ENCODE data around the gene FRAS1.
"Not testable (repeated sequence)": the region's sequence is repeated elsewhere in the genome, so short reads cannot be mapped to it uniquely, and the experiment has no call there.

The FRAS1 gene

DNA sequence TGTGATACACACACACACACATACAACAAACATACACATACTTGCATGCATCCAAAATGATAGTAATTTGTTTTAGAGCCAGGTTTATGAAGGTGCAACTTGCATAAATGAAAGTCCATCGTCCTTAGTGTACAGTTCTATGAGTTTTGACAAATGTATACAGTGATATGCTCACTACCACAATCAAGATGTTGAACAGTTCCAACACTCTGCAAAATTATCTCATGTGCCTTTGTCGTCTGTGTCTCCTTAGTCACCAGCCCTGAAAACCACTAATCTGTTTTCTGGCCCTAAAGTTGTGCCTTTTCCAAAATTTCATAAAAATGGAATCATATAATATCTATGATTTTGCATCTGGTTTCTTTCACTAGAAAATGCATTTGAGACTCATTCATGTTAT, 426.7 kb downstream of the FRAS1 start:
- no peak for DNase-seq (ENCODE audit: extremely low spot score)
- POLR2A ChIA-PET: no interaction called here
- TF ChIP-seq, protein P1, sequence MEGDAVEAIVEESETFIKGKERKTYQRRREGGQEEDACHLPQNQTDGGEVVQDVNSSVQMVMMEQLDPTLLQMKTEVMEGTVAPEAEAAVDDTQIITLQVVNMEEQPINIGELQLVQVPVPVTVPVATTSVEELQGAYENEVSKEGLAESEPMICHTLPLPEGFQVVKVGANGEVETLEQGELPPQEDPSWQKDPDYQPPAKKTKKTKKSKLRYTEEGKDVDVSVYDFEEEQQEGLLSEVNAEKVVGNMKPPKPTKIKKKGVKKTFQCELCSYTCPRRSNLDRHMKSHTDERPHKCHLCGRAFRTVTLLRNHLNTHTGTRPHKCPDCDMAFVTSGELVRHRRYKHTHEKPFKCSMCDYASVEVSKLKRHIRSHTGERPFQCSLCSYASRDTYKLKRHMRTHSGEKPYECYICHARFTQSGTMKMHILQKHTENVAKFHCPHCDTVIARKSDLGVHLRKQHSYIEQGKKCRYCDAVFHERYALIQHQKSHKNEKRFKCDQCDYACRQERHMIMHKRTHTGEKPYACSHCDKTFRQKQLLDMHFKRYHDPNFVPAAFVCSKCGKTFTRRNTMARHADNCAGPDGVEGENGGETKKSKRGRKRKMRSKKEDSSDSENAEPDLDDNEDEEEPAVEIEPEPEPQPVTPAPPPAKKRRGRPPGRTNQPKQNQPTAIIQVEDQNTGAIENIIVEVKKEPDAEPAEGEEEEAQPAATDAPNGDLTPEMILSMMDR (IDR thresholded peaks at IDR 0.05; ENCODE audit: control extremely low read depth, extremely low read depth, low read depth, missing control alignments): no peak
- CTCF ChIA-PET: no interaction called here

DNA sequence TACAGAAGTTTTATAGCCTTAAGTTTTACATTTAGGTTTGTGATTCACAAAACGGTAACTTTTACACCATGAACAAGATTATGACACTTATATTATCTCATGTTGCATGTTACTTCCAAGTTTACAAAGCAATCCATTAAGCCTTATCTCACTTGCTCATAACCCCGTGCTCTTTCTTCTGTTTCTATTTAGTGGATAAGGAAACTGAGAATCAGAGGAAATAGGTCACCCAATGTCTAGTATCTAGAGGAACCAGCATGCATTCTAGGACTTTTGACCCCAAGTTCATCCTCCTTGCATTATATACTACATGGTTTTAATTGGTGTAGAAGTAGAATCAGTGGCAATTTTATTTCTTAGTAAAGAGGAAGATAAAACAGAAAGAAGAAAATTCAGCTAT, 427.5 kb downstream of the FRAS1 start:
- DNase-seq (ENCODE audit: extremely low spot score): no peak
- TF ChIP-seq, protein P1 (IDR thresholded peaks at IDR 0.05; ENCODE audit: control extremely low read depth, extremely low read depth, low read depth, missing control alignments): no peak
- ChIA-PET POLR2A (no interaction called here), CTCF (interaction anchor here (1.4 kb wide), 1 partner anchor 16 kb away, joined by 3 read pairs; no protein-coding TSS in a partner anchor)

DNA sequence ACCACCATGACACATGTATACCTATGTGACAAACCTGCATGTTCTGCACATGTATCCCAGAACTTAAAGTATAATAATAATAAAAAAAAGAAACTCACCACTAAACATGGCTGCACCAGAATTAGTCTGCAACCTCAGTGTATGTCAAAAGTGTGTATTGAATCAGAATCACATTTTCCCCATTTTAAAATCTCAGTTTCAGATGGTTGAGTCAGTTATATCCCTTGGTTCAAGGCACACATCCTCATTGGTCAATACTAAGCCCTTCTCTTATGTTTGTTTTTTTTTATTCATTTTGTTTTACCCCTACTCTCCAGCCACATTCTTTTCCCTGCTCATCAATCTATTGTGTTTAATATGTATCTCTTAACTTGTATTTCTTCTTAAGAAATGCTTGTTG, 436.6 kb downstream of the FRAS1 start:
- TF ChIP-seq, protein P1 (IDR thresholded peaks at IDR 0.05; ENCODE audit: control extremely low read depth, extremely low read depth, low read depth, missing control alignments): no peak
- DNase-seq (ENCODE audit: extremely low spot score): no peak
- ChIA-PET CTCF (no interaction called here), POLR2A (no interaction called here)

DNA sequence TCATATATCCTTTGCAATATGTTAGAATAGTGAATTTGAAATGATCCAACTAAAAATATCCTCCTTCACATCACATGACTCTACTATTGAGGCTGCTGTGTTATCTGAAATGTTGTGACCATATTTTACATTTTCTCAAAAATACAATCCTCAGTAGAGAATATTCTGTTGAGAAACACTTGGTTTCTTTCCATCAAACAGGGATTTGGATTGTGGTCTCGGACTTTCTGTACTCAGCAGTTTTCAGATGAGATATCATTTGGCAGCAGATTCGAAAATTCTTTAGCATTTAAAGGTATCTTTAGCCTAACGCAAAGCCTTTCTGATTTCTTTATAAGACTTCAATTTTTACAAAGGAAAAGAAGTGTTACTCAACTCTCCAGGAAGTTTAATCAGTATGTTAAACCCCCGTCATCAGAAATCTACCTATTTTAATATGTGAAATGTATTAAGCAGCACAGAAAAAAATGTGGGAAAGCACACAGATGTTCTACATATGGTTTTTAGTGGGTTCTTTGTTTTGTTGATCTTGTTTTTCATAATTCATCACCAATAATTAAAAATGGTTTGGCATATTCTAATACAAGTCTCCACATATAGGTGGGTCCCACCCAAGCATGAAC, 439.0 kb downstream of the FRAS1 start:
- TF ChIP-seq, protein P1 (IDR thresholded peaks at IDR 0.05; ENCODE audit: control extremely low read depth, extremely low read depth, low read depth, missing control alignments): no peak
- ChIA-PET CTCF (no interaction called here), POLR2A (no interaction called here)
- no peak for DNase-seq (ENCODE audit: extremely low spot score)

DNA sequence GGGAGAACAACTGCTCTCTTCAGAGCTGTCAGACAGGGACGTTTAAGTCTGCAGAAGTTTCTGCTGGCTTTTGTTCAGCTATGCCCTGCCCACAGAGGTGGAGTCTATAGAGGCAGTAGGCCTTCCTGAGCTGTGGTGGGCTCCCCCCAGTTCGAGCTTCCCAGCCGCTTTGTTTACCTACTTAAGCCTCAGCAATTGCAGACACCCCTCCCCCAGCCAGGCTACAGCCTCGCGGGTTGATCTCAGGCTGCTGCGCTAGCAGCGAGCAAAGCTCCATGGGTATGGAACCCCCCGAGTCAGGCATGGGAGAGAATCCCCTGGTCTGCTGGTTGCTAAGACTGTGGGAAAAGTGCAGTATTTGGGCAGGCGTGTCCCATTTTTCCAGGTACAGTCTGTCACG, 449.1 kb downstream of the FRAS1 start:
- DNase-seq (ENCODE audit: extremely low spot score); CTCF ChIA-PET; POLR2A ChIA-PET: not testable (repeated sequence)

DNA sequence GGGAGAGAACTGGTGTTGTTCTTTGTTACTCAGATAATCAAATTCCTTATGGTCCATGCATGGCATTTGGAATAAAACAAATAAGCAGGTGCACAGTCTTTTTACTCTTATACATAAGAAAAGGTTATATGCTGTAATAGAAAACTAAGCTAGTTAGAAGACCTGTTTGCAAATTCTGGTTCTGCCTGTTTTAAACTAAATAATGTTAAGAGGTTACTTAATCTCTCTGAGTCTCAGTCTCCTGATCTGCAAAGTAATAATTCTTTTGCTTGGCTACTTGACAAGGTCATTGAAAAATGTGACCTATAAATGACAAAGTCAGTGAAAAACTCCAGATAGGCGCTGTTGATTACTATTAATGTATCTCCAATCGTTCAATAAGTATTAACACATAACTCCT, 451.9 kb downstream of the FRAS1 start:
- CTCF ChIA-PET: no interaction called here
- no peak for DNase-seq (ENCODE audit: extremely low spot score)
- POLR2A ChIA-PET: no interaction called here
- TF ChIP-seq, protein P1 (IDR thresholded peaks at IDR 0.05; ENCODE audit: control extremely low read depth, extremely low read depth, low read depth, missing control alignments): no peak

DNA sequence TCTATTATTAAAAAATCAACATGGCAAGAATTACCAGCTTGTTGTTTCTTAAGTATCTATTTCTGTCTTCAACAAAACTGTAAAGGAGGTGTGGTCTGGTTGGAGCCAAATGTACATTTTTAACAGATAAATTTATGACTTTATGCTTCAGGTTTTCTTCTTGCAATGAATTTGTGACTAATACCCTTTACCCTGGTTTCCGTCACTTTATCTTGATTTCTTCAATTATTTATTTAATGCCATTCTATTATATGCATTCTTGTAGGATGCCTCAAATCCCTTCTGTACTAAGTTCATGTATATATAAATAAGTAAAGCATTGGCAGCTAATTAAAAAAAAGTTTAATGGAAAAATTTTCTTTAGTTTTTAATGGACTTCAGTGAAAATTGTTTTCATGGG, 453.0 kb downstream of the FRAS1 start:
- no peak for DNase-seq (ENCODE audit: extremely low spot score)
- CTCF ChIA-PET: no interaction called here
- POLR2A ChIA-PET: no interaction called here
- TF ChIP-seq, protein P1 (IDR thresholded peaks at IDR 0.05; ENCODE audit: control extremely low read depth, extremely low read depth, low read depth, missing control alignments): no peak
